Lung (tissue), 12 donors: Measurements from ENCODE around the gene ANO2. TPM values are rescaled to one million over a fixed set of nuclear protein-coding genes. Genes with fewer than 3 reads are reported as not detected.

Experiments
- ATAC-seq: fragments of 200-7000 bp; cut with Tn5 transposase; one replicate; pipeline ENCODE4 v1.9.1; 2020; ENCODE audit warnings: moderate number of reproducible peaks; ENCODE audit not compliant: insufficient read depth, low FRiP score
- DNase-seq, 3 donors: peaks; one replicate each; pipeline ENCODE4 v3.0.0-alpha.2; 2013 to 2017
- H3K27ac ChIP-seq, 2 donors: one replicate each; pipeline ENCODE4 v1.5.1; 2013; ENCODE audit warnings: mild to moderate bottlenecking in 2 of 2, moderate library complexity in 2 of 2, control low read depth in 1 of 2, inconsistent platforms in 1 of 2, low read depth in 1 of 2, low read length in 1 of 2
- H3K27me3 ChIP-seq, 3 donors: one replicate each; pipeline ENCODE4 v1.5.1; 2013; ENCODE audit warnings: low read length in 2 of 3; ENCODE audit not compliant: control insufficient read depth in 3 of 3, insufficient read depth in 3 of 3
- H3K36me3 ChIP-seq, 4 donors: one replicate each; pipeline ENCODE4 v1.5.1; 2013; ENCODE audit warnings: low read length in 4 of 4, mild to moderate bottlenecking in 1 of 4, moderate library complexity in 1 of 4; ENCODE audit not compliant: control insufficient read depth in 4 of 4, insufficient read depth in 4 of 4
- H3K4me1 ChIP-seq, 5 donors: one replicate each; pipeline ENCODE4 v1.5.1; 2013; ENCODE audit warnings: low read length in 5 of 5, mild to moderate bottlenecking in 2 of 5, moderate library complexity in 1 of 5; ENCODE audit not compliant: control insufficient read depth in 5 of 5, insufficient read depth in 5 of 5
- H3K4me3 ChIP-seq: one replicate; pipeline ENCODE4 v1.5.1; 2013; ENCODE audit warnings: mild to moderate bottlenecking, control low read depth, moderate library complexity
- H3K9ac ChIP-seq, 2 donors: one replicate each; pipeline ENCODE4 v1.5.1; 2013; ENCODE audit warnings: low read length in 2 of 2, control low read depth in 1 of 2; ENCODE audit not compliant: insufficient read depth in 1 of 2
- H3K9me3 ChIP-seq, 4 donors: one replicate each; pipeline ENCODE4 v1.5.1; 2013; ENCODE audit warnings: low read length in 3 of 4, mild to moderate bottlenecking in 1 of 4, moderate library complexity in 1 of 4; ENCODE audit not compliant: control insufficient read depth in 4 of 4, insufficient read depth in 3 of 4
- WGBS, 2 donors: extraction: QIAGEN DNeasy Blood & Tissue Kit; methylation state at CpG; one replicate each; pipeline ENCODE4 v1.1.7; 2013; 5-methylcytosine and 5-hydroxymethylcytosine counted together
- polyA plus RNA-seq, 2 donors: library from polyadenylated mRNA; stranded (reverse); fragments of 200-250 nt; gene quantifications; one replicate each; pipeline ENCODE4 v1.2.1, GENCODE V29; 2013
- total RNA-seq, 2 donors: library from RNA; depleted of rRNA in 1 of 2; stranded (reverse); fragments of >200 nt in 1 of 2; gene quantifications; one replicate each; pipeline ENCODE4 v1.2.1, GENCODE V29; 2014 to 2021
- TF ChIP-seq, protein P1 (sequence below): IDR thresholded peaks from 2 replicates; pipeline ENCODE4 v1.5.1; 2012; ENCODE audit warnings: mild to moderate bottlenecking; ENCODE audit errors: control extremely low read depth, extremely low read depth
- donor health status: control.
- donor health status: control.
- donor health status: Bipolar disorder and iron deficiency.
- donor health status: healthy.
- donor health status: DM: yes; HTN: yes; CAD: no.

The ANO2 gene
- total and polyA plus RNA-seq, 4 donors = 5.9 to 11.3 (median 7.4) TPM

DNA sequence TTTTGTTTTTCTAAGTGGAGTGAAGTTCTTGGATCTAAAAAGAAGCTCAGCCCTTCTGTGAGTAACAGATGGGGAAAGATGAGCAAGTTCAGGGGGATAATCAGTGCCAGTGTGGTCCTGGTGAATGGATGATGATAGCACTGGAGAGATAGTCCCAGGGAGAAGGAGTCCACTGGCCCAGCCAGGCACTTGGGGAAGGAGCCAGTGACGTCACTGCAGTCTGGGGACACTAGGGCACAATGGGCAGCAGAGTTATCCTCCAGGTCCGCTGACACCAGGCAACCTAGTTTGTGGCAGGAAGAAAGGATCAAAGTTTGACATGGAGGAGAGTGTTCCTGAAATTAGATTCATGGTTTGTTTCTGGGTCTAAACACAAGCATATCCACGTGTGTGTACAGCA, 411.7 kb downstream of the ANO2 start:
- TF ChIP-seq, protein P1, sequence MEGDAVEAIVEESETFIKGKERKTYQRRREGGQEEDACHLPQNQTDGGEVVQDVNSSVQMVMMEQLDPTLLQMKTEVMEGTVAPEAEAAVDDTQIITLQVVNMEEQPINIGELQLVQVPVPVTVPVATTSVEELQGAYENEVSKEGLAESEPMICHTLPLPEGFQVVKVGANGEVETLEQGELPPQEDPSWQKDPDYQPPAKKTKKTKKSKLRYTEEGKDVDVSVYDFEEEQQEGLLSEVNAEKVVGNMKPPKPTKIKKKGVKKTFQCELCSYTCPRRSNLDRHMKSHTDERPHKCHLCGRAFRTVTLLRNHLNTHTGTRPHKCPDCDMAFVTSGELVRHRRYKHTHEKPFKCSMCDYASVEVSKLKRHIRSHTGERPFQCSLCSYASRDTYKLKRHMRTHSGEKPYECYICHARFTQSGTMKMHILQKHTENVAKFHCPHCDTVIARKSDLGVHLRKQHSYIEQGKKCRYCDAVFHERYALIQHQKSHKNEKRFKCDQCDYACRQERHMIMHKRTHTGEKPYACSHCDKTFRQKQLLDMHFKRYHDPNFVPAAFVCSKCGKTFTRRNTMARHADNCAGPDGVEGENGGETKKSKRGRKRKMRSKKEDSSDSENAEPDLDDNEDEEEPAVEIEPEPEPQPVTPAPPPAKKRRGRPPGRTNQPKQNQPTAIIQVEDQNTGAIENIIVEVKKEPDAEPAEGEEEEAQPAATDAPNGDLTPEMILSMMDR = no peak
- Histone ChIP-seq H3K4me1 (peaks cover 0 to 1% (median 0%) of the 10 kb centered on the region in 5 donors), H3K9ac (no peak overlapping the region), H3K27me3 (no peaks in the 10 kb centered on the region), H3K9me3 (peaks cover 0 to 8% (median 0%) of the 10 kb centered on the region in 4 donors), H3K4me3 (no peak overlapping the region), H3K36me3 (no peaks in the 10 kb centered on the region), H3K27ac (no peak overlapping the region)
- ATAC-seq (no peak), DNase-seq (no peak)
- 82 to 97% methylated on average over 3 of the region's 3 CpGs for WGBS, 2 donors

DNA sequence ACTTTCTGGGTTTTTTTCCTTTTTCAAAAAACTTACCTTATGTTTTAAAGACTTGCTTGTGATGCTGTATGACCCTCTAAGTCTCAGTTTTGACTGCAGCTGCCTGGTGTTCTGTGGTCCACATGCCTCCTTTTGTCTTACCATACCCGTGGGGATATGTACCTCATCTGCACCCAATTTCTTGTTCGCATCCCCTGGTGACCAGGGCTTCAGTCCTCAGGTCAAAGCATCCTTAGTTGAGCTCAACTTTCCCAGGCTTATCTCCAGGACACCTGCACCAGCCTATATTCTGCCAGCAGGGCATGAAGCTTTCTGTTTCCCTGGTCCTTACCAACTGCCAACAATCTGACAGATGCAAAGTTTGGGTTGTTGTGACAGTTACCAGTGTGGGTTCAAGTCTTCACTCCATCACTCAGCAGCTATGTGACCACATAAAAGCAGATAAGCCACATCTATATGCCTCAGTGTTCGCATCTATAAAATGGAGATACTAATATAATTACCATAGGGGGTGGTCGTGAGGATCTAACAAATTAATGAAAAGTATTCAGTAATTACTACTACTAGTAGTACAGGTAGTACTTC, 419.2 kb downstream of the ANO2 start:
- 88 to 91% methylated on average over 4 of the region's 4 CpGs for WGBS, 2 donors
- H3K36me3 ChIP-seq = no peaks in the 10 kb centered on the region
- no peak for ATAC-seq
- no peaks in the 10 kb centered on the region for H3K4me1 ChIP-seq
- H3K4me3 ChIP-seq = no peak overlapping the region
- DNase-seq = no peak
- H3K9me3 ChIP-seq = peaks cover 0 to 3% (median 0%) of the 10 kb centered on the region in 4 donors
- no peaks in the 10 kb centered on the region for H3K27me3 ChIP-seq
- no peak overlapping the region for H3K9ac ChIP-seq
- H3K27ac ChIP-seq = no peak overlapping the region
- TF ChIP-seq, protein P1 = no peak

DNA sequence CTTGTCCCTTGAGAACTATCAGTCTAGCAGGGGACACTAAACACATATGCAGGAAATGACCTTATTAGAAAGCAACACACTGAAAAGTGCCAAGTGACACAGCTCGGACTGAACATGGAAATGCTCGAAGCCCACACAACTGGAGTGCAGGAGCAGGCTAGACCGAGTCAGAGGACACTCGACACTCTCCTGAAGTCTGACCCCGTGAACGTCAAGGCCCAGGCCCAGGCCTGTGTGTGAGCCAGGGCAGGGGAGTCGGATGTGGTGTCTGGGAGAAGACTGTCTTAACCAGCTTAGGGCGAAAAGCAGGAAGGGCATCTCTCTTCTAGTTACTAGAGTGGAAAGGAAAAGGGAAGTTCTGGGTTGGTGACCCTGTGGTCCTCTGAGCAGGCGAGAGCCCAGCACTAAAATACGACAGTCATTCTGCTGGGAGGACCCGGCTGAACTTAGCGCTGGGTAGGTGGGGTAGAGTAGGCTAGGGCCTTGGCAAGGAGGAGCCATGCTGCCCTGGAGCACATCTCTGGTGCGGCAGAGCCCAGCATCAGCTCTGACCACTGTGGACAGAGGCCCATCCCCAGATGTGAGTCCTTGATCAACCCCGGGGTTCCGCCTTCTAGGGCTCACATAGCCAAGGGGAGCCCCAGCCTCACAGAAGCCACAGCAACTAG, 420.2 kb downstream of the ANO2 start:
- H3K4me1 ChIP-seq = no peaks in the 10 kb centered on the region
- TF ChIP-seq, protein P1 = no peak
- peak overlapping the region; percentile 7 for H3K4me3 ChIP-seq
- 86 to 89% methylated on average over 15 of the region's 15 CpGs for WGBS, 2 donors
- H3K9ac ChIP-seq = no peak overlapping the region
- no peak for ATAC-seq
- H3K9me3 ChIP-seq = peaks cover 0 to 3% (median 0%) of the 10 kb centered on the region in 4 donors
- no peaks in the 10 kb centered on the region for H3K27me3 ChIP-seq
- no peak for DNase-seq
- H3K36me3 ChIP-seq = no peaks in the 10 kb centered on the region
- H3K27ac ChIP-seq = no peak overlapping the region
